ENCODE data around the gene ALDH4A1.

ALDH4A1 gene

DNA sequence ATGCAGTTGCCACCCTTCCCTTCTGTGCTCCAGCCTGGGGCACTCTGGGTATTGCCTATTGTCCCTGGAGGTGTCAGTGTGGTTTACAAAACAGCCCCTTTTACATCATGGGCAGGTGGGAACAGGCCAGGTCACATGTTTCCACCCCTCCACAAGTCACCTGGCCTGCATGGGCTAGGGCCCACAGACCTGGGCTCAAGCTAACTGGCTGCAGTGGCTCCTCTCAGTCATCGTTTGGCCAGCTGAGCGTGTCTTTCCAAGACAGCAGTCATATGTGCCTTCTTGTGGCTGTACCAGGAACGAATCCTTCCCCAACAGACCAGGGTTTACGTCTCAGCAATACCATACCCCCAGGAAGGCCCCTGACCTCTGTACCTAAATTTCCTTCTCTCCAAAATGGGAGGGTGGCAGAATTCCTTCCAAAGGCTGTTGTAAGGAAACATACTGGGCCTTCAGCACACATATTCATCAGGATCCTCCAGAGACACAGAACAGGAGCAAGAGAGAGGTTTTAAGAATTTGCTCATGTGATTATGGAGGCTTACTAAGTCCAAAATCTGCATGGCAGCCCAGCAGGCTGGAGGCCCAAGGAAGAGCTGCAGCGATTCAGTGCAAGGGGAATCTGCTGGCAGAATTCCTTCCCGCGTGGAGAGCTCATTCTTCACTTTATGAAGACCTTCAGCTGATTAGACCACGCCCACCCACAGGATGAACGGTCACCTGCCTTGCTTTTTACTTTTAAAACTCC, 32.3 kb downstream of the ALDH4A1 start:
- TF ChIP-seq, protein P1, sequence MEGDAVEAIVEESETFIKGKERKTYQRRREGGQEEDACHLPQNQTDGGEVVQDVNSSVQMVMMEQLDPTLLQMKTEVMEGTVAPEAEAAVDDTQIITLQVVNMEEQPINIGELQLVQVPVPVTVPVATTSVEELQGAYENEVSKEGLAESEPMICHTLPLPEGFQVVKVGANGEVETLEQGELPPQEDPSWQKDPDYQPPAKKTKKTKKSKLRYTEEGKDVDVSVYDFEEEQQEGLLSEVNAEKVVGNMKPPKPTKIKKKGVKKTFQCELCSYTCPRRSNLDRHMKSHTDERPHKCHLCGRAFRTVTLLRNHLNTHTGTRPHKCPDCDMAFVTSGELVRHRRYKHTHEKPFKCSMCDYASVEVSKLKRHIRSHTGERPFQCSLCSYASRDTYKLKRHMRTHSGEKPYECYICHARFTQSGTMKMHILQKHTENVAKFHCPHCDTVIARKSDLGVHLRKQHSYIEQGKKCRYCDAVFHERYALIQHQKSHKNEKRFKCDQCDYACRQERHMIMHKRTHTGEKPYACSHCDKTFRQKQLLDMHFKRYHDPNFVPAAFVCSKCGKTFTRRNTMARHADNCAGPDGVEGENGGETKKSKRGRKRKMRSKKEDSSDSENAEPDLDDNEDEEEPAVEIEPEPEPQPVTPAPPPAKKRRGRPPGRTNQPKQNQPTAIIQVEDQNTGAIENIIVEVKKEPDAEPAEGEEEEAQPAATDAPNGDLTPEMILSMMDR (IDR thresholded peaks at IDR 0.05): no peak

DNA sequence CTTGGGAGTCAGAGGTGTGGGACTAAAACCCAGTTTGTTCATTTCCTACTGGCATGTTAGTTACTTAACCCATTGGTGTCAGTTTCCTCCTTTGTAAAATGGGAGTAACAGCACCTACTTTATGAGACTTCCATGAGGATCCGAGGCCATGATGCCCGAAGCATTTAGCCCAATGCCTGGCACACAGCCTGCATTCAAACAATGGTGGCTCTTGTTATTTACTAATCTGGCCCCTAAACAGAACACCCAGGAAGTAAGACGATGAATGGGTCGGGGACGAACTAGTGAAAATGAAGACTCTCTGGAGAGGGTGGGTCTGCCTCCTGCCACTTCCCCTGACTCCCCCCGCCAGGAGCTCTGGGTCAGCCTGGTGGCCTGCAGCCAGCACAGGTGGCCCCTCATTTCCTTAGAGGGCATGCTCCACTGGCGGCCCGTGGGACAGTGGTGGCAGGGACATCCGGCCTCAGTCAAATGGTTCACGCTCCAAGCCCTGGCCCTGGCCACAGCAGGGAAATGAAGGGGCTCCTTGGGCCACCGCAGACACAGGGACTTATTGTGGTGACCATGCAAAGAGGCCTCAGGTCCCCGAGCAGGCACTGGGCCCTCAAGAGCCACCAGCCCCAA, 33.4 kb downstream of the ALDH4A1 start:
- TF ChIP-seq, protein P1 (IDR thresholded peaks at IDR 0.05): no peak

DNA sequence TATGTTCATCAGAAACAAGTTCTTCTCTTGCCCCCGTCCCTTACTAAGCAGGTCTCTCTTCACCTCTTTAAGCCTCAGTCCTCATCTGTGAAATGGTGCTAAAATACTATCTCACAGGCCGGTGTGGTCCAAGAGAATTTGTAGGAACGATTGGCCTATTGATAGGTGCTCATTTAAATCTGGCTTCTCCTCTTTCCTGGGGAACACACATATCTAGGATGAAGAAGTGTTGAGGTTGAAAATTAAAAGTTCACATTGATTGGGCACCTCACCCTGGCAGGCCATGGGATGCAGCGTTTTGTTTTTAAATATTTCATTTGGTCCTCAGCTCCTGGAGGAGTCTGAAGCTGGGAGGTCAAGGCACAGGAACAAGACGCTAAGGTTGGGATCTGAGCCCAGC, 34.0 kb downstream of the ALDH4A1 start:
- TF ChIP-seq, protein P1 (IDR thresholded peaks at IDR 0.05): no peak

DNA sequence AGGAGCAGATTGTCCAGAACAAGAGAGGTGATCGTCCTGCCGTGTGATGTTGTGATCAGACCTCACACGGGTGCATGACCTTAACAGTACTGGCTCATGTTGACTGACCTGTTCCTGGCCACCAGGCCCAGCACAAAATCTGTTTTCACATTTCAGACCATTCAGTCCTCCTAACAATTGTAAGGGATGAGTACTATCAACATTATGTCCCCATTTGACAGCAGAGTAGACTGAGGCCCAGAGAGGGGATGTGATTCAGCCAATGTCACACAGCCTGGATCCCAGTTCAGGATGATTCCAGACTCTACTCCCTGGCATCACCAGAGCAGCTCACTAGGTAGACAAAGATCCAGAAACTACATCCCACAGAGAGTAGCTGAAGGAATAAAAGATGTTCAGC, 35.5 kb downstream of the ALDH4A1 start:
- TF ChIP-seq, protein P1 (IDR thresholded peaks at IDR 0.05): no peak

DNA sequence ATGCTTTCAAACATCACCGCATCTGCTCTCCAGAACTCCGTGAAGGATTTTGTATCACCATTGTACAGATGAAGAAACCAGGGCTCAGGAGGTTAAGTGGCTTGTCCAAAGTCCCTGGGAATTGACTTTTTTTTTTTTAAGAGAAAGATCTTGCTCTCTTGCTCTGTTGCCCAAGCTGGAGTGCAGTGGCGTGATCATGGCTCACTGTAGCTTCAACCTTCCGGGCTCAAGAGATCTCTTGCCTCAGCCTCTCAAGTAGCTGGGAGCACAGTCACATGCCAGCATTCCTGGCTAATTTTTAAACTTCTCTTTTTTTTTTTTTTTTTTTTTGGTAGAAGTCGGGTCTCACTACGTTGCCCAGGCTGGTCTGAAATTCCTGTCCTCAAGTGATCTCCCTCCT, 36.0 kb downstream of the ALDH4A1 start:
- TF ChIP-seq, protein P1 (IDR thresholded peaks at IDR 0.05): no peak

DNA sequence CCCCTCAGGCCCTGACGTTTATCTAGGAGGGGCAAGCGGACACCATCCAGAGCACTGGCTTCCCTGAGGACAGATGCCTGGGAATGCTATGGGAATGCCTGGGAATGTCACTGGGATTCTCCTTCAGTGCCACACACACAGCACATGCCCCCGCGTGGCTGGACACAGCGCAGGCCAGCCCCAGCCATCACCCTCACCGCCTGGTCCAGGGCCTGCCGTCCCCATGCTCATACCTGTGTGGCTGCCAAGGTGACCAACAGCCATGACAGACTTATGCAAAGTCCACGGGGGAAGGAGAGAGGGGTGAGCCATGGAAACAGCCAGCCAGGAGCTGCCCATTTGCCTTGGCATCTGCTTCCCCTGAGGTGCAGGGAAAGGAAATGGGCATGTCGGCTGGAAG, 37.2 kb downstream of the ALDH4A1 start:
- TF ChIP-seq, protein P1 (IDR thresholded peaks at IDR 0.05): no peak

DNA sequence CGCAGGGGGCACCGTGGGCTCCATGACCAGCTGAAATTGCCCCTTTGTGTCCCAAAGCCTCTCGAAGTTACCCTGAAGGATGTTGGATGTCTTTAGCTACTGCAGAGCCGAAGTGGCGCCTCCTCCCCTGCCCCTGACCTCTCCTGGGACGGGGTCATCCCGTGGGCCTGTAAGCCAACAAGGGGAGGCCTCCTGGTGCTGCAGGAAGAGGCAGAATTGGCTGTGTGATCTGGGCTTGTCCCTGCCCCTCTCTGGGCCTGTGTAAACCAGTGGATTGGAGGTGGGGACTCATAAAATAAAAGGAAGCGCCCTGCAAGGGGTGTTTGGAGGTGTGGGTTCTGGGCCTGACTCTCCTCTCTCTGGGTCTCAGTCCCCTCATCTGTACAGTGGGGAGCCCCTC, 40.8 kb downstream of the ALDH4A1 start:
- TF ChIP-seq, protein P1 (IDR thresholded peaks at IDR 0.05): no peak

Data from LNCAP (cell line).